ENCODE measurements around the gene CSF2.
"Not testable (repeated sequence)": the region's sequence is repeated elsewhere in the genome, so short reads cannot be mapped to it uniquely, and the experiment has no call there.

The CSF2 gene

GRCh38 chr5:132103969-132104391, 30.4 kb downstream of the CSF2 start:
- TF ChIP-seq CTCF (conservative IDR thresholded peaks at IDR 0.05), result no peak
- TF ChIP-seq ZFX (IDR thresholded peaks at IDR 0.05), result no peak
- H3K27ac ChIP-seq, result no peak overlapping the region

- H3K27ac ChIP-seq, result no peak overlapping the region
- no peak for TF ChIP-seq CTCF (conservative IDR thresholded peaks at IDR 0.05)
- TF ChIP-seq ZFX (IDR thresholded peaks at IDR 0.05), result no peak
Measured at GRCh38 chr5:132104556-132104955, 31.0 kb downstream of the CSF2 start.

DNA sequence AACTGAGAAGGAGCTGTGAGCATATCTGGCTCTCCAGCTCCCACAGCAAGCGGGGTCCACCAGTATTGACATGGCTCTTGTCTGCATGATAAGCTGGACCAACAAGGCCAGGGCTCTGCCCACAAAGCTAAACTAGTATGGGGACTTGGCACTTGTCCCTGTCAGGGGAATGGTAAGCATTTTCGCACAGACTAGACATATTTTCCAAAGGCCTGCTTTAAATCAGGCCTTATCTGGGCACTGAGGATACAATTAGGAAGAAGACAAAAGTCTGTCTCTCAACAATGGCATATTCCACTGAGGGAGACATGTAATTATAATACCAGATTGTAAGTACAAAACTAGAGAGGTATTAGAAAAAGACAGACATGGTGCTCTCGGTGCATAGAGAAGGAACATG, 32.1 kb downstream of the CSF2 start:
- no peak for TF ChIP-seq ZFX (IDR thresholded peaks at IDR 0.05)
- TF ChIP-seq CTCF (conservative IDR thresholded peaks at IDR 0.05), result no peak
- no peak overlapping the region for H3K27ac ChIP-seq

DNA sequence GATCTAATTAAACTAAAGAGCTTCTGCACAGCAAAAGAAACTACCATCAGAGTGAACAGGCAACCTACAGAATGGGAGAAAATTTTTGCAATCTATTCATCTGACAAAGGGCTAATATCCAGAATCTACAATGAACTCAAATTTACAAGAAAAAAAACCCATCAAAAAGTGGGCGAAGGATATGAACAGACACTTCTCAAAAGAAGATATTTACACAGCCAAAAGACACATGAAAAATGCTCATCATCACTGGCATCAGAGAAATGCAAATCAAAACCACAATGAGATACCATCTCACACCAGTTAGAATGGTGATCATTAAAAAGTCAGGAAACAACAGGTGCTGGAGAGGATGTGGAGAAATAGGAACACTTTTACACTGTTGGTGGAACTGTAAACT, 34.9 kb downstream of the CSF2 start:
- not testable (repeated sequence) for H3K27ac ChIP-seq

GRCh38 chr5:132108957-132109356, 35.4 kb downstream of the CSF2 start:
- H3K27ac ChIP-seq, result not testable (repeated sequence)

DNA sequence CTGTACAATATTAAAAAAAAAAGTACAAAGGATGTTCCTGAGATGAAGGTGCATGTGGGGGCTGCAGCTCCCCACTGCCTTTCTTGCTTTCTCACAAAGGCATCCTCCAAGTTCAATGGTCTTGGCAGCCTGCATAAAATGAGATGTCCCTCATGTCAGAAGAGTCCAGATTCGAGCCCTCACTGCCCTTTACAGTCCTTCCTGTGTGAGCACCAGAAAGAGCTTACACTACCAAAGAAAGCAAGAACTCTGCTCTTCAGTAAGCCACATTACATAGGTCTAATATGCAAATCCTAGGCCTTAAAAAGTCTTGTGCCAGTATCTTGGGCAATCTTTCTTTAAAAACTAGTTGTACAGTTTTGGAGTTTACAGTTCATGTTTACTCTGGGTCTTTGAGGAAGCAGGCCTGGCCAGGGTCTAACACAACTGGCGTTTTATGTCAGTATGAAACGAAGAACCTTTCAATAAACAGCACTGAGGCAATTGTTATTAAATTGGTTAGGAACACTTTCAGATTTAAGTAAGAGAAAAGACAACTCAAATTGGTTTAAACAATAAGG, 36.0 kb downstream of the CSF2 start:
- TF ChIP-seq CTCF (conservative IDR thresholded peaks at IDR 0.05) (no peak), ZFX (IDR thresholded peaks at IDR 0.05) (no peak)
- no peak overlapping the region for H3K27ac ChIP-seq

GRCh38 chr5:132110195-132110594, 36.6 kb downstream of the CSF2 start:
- no peak overlapping the region for H3K27ac ChIP-seq
- TF ChIP-seq ZFX (IDR thresholded peaks at IDR 0.05), result no peak
- no peak for TF ChIP-seq CTCF (conservative IDR thresholded peaks at IDR 0.05)

DNA sequence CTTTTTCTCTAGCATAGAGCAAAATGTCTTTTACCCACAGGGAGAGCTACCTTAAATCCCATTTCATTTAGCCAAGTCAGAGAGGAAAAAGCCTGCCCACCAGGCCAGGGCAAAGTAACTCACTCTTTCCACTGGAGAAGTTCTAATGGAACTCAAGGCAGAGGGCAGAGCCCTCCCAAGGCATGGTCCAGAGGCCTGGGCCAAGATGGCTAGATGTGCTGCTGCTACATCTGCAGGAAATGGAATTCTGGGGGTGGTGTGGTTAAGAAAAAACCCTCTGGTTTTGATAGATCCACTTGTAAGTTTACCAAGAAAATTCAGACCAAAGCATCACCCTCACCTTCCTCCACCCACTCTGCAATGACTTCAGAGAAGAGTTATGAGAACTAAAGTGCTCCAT, 37.3 kb downstream of the CSF2 start:
- TF ChIP-seq CTCF (conservative IDR thresholded peaks at IDR 0.05) (no peak), ZFX (IDR thresholded peaks at IDR 0.05) (no peak)
- no peak overlapping the region for H3K27ac ChIP-seq

- TF ChIP-seq CTCF (conservative IDR thresholded peaks at IDR 0.05) (no peak), ZFX (IDR thresholded peaks at IDR 0.05) (no peak)
- no peak overlapping the region for H3K27ac ChIP-seq
Measured at GRCh38 chr5:132112111-132112510, 38.5 kb downstream of the CSF2 start.

Measured in C4-2B (cell line).